ENCODE results near the gene CTNS.

Gene CTNS

GRCh38 chr17:3622977-3623594 lies 13.5 kb upstream of the CTNS start:
- no peak for DNase-seq (ENCODE audit: low read depth in 2 of 2)

GRCh38 chr17:3626831-3627768 lies 9.5 kb upstream of the CTNS start:
- no peak for DNase-seq (ENCODE audit: low read depth in 2 of 2)

GRCh38 chr17:3627769-3628167 lies 8.8 kb upstream of the CTNS start:
- no peak for DNase-seq (ENCODE audit: low read depth in 2 of 2)

- no peak for DNase-seq (ENCODE audit: low read depth in 2 of 2)
Measured at GRCh38 chr17:3630781-3631180, 5.8 kb upstream of the CTNS start.

- DNase-seq (ENCODE audit: low read depth in 2 of 2): no peak
Measured at GRCh38 chr17:3632287-3632686, 4.3 kb upstream of the CTNS start.

- no peak for DNase-seq (ENCODE audit: low read depth in 2 of 2)
Measured at GRCh38 chr17:3635474-3636153, 946 bp upstream of the CTNS start.

GRCh38 chr17:3636908-3637373 lies 381 bp downstream of the CTNS start:
- DNase-seq (ENCODE audit: low read depth in 2 of 2): no peak

GRCh38 chr17:3639981-3640596 lies 3.5 kb downstream of the CTNS start:
- DNase-seq (ENCODE audit: low read depth in 2 of 2): no peak

- DNase-seq (ENCODE audit: low read depth in 2 of 2): no peak
Measured at GRCh38 chr17:3641014-3641413, 4.5 kb downstream of the CTNS start.

- no peak for DNase-seq (ENCODE audit: low read depth in 2 of 2)
Measured at GRCh38 chr17:3641717-3642486, 5.3 kb downstream of the CTNS start.

- DNase-seq (ENCODE audit: low read depth in 2 of 2): no peak
Measured at GRCh38 chr17:3643889-3644349, 7.4 kb downstream of the CTNS start.

- DNase-seq (ENCODE audit: low read depth in 2 of 2): no peak
Measured at GRCh38 chr17:3645310-3645709, 8.8 kb downstream of the CTNS start.

- DNase-seq (ENCODE audit: low read depth in 2 of 2): no peak
Measured at GRCh38 chr17:3647251-3647650, 10.7 kb downstream of the CTNS start.

GRCh38 chr17:3647769-3648555 lies 11.4 kb downstream of the CTNS start:
- DNase-seq (ENCODE audit: low read depth in 2 of 2): peak in 1 of 2 donors; percentile 17

- no peak for DNase-seq (ENCODE audit: low read depth in 2 of 2)
Measured at GRCh38 chr17:3655766-3656165, 19.2 kb downstream of the CTNS start.

GRCh38 chr17:3656353-3656752 lies 19.8 kb downstream of the CTNS start:
- DNase-seq (ENCODE audit: low read depth in 2 of 2): no peak

GRCh38 chr17:3656755-3657587 lies 20.4 kb downstream of the CTNS start:
- DNase-seq (ENCODE audit: low read depth in 2 of 2): no peak

- DNase-seq (ENCODE audit: low read depth in 2 of 2): no peak
Measured at GRCh38 chr17:3657588-3657869, 21.0 kb downstream of the CTNS start.

- DNase-seq (ENCODE audit: low read depth in 2 of 2): no peak
Measured at GRCh38 chr17:3657874-3658783, 21.6 kb downstream of the CTNS start.
